Caco-2 (cell line): ENCODE measurements around the gene SLC9A8. TPM values are rescaled to one million over a fixed set of nuclear protein-coding genes. Genes with fewer than 3 reads are reported as not detected.
"Not testable (repeated sequence)": the region's sequence is repeated elsewhere in the genome, so short reads cannot be mapped to it uniquely, and the experiment has no call there.

Experiments used
- BruUV-seq: library from RNA; stranded (reverse); fragments of 400-500 nt; replicated peaks from 2 replicates; lab custom pipeline; 2021; lab: Mats Ljungman, UMichigan
- CTCF ChIA-PET: fragments of 300-600 bp; sonication (Branson Sonifier 250); formaldehyde crosslinking; loops from one replicate; lab custom pipeline; 2022; ENCODE audit warnings: antibody characterized with exemption; lab: Charles Lee
- POLR2A ChIA-PET: fragments of 300-600 bp; sonication (Branson Sonifier 250); formaldehyde crosslinking; loops from one replicate; lab custom pipeline; 2022; ENCODE audit warnings: antibody characterized with exemption; lab: Charles Lee
- DNase-seq, 2 experiments: peaks; one replicate each; pipeline versions ENCODE4 v3.0.0 to v3.0.0-alpha.2; 2020 to 2022
- H3K27me3 ChIP-seq: replicated peaks from 2 replicates; pipeline ENCODE4 v1.6.0; 2011; ENCODE audit warnings: low read length; ENCODE audit not compliant: control insufficient read depth, insufficient read depth
- H3K36me3 ChIP-seq: 2 replicates; pipeline ENCODE4 v1.5.1; 2011; ENCODE audit warnings: low read length; ENCODE audit not compliant: control insufficient read depth, insufficient read depth
- H3K4me1 ChIP-seq: fragments of 250-450 bp; sonication (Bioruptor Pico); 2 replicates; pipeline ENCODE4 v1.5.1; 2020; ENCODE audit warnings: mild to moderate bottlenecking
- H3K4me3 ChIP-seq: 2 replicates; pipeline ENCODE4 v1.5.1; 2011; ENCODE audit warnings: low read depth, mild to moderate bottlenecking, control low read depth, low read length
- H3K9me3 ChIP-seq: fragments of 250-450 bp; sonication (Bioruptor Pico); 2 replicates; pipeline ENCODE4 v1.5.1; 2020; ENCODE audit warnings: mild to moderate bottlenecking, moderate library complexity
- H3K27ac Mint-ChIP-seq: one replicate; pipeline ENCODE4 v1.8.0; 2022; ENCODE audit warnings: mixed read lengths; ENCODE audit not compliant: unreplicated experiment
- H3K27me3 Mint-ChIP-seq: one replicate; pipeline ENCODE4 v1.8.0; 2022; ENCODE audit warnings: mixed read lengths; ENCODE audit not compliant: insufficient read depth, unreplicated experiment
- H3K36me3 Mint-ChIP-seq: one replicate; pipeline ENCODE4 v1.8.0; 2022; ENCODE audit warnings: mild to moderate bottlenecking, mixed read lengths; ENCODE audit not compliant: insufficient read depth, unreplicated experiment
- H3K4me1 Mint-ChIP-seq: one replicate; pipeline ENCODE4 v1.8.0; 2022; ENCODE audit warnings: low read depth, mixed read lengths; ENCODE audit not compliant: unreplicated experiment
- H3K4me3 Mint-ChIP-seq: one replicate; pipeline ENCODE4 v1.8.0; 2022; ENCODE audit warnings: mild to moderate bottlenecking, moderate library complexity, mixed read lengths; ENCODE audit not compliant: unreplicated experiment
- H3K9me3 Mint-ChIP-seq: one replicate; pipeline ENCODE4 v1.8.0; 2022; ENCODE audit warnings: mixed read lengths; ENCODE audit not compliant: unreplicated experiment
- CTCF ChIP-seq, 2 experiments: fragments of 200-600 bp in 1 of 2; IDR thresholded peaks; 1 replicate in 1 of 2; 2 replicates in 1 of 2; pipeline versions ENCODE4 v1.5.1 to v1.8.0; 2011 to 2022; ENCODE audit warnings: antibody characterized with exemption in 1 of 2, control low read depth in 1 of 2, inconsistent platforms in 1 of 2, low read depth in 1 of 2, low read length in 1 of 2, mild to moderate bottlenecking in 1 of 2, moderate library complexity in 1 of 2; ENCODE audit not compliant: insufficient read depth in 1 of 2, severe bottlenecking in 1 of 2, unreplicated experiment in 1 of 2
- intact Hi-C: fragments of 100-400 bp; cut with micrococcal nuclease; formaldehyde crosslinking; loops from one replicate; pipeline ENCODE4 v1.10.0; 2022; ENCODE audit not compliant: unreplicated experiment
- total RNA-seq: library from RNA; stranded (reverse); gene quantifications from 2 replicates; pipeline ENCODE4 v1.2.3, GENCODE V29; 2022

Gene SLC9A8
- total RNA-seq, 1 experiment from 2014 or later, result 21.4 TPM

- POLR2A ChIA-PET, result no interaction called here
- Histone ChIP-seq H3K4me1 (no peaks in the 10 kb centered on the region), H3K27me3 (no peaks in the 10 kb centered on the region), H3K36me3 (no peaks in the 10 kb centered on the region), H3K9me3 (no peaks in the 10 kb centered on the region), H3K4me3 (no peak overlapping the region)
- CTCF ChIA-PET, result interaction anchor here (0.6 kb wide), 1 partner anchor 1236 kb away, joined by 3 read pairs; no protein-coding TSS in a partner anchor
- no TSS peak for BruUV-seq
- no peaks in the 10 kb centered on the region for H3K4me1 Mint-ChIP-seq
- TF ChIP-seq CTCF (IDR thresholded peaks at IDR 0.05; ENCODE audit: insufficient read depth in 1 of 2, low read depth in 1 of 2, low read length in 1 of 2, severe bottlenecking in 1 of 2, unreplicated experiment in 1 of 2), result no peak
- intact Hi-C loops, result no loop called here
- H3K4me3 Mint-ChIP-seq, result no peak overlapping the region
- H3K9me3 Mint-ChIP-seq, result no peaks in the 10 kb centered on the region
- DNase-seq, result peak in 1 of 2 experiments; percentile 29
- no peaks in the 10 kb centered on the region for H3K27me3 Mint-ChIP-seq
- H3K36me3 Mint-ChIP-seq, result peaks cover 5% of the 10 kb centered on the region
- no peak overlapping the region for H3K27ac Mint-ChIP-seq
Observed at GRCh38 chr20:49804364-49804763, 8.3 kb upstream of the SLC9A8 start.

GRCh38 chr20:49805224-49805876, 7.3 kb upstream of the SLC9A8 start:
- H3K27me3 ChIP-seq, POLR2A ChIA-PET, intact Hi-C loops, BruUV-seq, H3K27ac Mint-ChIP-seq, H3K36me3 ChIP-seq, H3K4me3 Mint-ChIP-seq, H3K9me3 ChIP-seq, H3K9me3 Mint-ChIP-seq, H3K4me1 ChIP-seq, CTCF ChIA-PET, H3K4me3 ChIP-seq, H3K36me3 Mint-ChIP-seq, H3K27me3 Mint-ChIP-seq, H3K4me1 Mint-ChIP-seq: not testable (repeated sequence)
- peak in 1 of 2 experiments; percentile 27 for DNase-seq

GRCh38 chr20:49808753-49809152, 3.9 kb upstream of the SLC9A8 start:
- Mint-ChIP-seq H3K9me3 (no peaks in the 10 kb centered on the region), H3K36me3 (peaks cover 6% of the 10 kb centered on the region), H3K4me1 (peaks cover 33% of the 10 kb centered on the region), H3K27me3 (no peaks in the 10 kb centered on the region), H3K4me3 (no peak overlapping the region), H3K27ac (no peak overlapping the region)
- no TSS peak for BruUV-seq
- intact Hi-C loops, result no loop called here
- no peak for TF ChIP-seq CTCF (IDR thresholded peaks at IDR 0.05; ENCODE audit: insufficient read depth in 1 of 2, low read depth in 1 of 2, low read length in 1 of 2, severe bottlenecking in 1 of 2, unreplicated experiment in 1 of 2)
- DNase-seq, result peak in 1 of 2 experiments; percentile 26
- ChIA-PET CTCF (no interaction called here), POLR2A (interaction anchor here (0.7 kb wide), 1 partner anchor 182 kb away, joined by 3 read pairs; no protein-coding TSS in a partner anchor)
- Histone ChIP-seq H3K4me1 (peaks cover 20% of the 10 kb centered on the region), H3K27me3 (no peaks in the 10 kb centered on the region), H3K4me3 (no peak overlapping the region), H3K9me3 (no peaks in the 10 kb centered on the region), H3K36me3 (no peaks in the 10 kb centered on the region)
